NCI-H2227 (cell line): ENCODE measurements around the gene POLR3E.
A peak's percentile ranks its signal among the peaks of the same experiment; 100 is the strongest.

Experiments
- DNase-seq: peaks from one replicate; lab custom pipeline; 2025; ENCODE audit not compliant: unreplicated experiment; lab: John Stamatoyannopoulos, UW

Gene POLR3E

DNA sequence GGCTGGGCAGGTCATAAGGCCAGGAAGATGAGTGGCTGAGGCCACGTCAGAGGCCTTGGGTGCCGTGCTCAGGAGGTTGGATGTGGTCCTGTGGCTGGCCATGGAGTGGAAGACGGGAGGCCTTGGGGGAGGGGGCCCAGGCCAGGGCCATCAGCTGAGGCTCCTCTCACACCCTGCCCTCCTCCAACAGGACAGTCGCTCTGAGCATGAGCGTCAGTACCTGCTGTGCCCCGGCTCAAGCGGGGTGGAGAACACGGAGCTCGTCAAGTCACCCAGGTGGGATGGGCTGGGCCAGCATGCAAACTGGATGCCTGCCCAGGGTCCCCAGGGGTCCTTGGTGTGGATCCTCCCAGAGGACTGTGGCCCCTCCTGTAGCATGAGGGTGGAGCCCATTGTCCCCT, 19.2 kb downstream of the POLR3E start:
- no peak for DNase-seq

DNA sequence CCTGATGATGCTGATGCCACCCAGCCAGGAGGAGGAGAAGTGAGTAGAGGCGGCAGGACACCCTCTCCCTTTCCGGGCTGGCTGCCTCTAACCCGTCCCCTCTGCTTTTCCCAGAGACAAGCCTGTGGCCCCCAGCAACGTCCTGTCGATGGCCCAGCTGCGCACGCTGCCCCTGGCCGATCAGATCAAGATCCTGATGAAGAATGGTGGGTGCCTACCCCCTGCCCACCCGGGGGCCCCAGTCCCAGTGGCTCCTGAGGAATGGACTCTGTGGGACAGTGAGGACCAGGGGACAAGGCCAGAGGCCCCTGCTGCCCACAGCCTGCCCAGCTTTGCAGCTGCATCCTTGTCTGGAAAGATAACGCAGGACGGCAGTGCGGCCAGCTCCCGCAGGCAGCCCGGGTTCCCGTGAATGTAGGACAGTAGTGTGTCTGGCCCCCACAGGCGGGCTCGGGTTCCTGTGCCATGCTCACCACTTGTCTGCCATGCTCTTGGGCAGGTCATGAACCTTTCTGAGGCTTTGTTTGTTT, 19.9 kb downstream of the POLR3E start:
- DNase-seq = no peak

DNA sequence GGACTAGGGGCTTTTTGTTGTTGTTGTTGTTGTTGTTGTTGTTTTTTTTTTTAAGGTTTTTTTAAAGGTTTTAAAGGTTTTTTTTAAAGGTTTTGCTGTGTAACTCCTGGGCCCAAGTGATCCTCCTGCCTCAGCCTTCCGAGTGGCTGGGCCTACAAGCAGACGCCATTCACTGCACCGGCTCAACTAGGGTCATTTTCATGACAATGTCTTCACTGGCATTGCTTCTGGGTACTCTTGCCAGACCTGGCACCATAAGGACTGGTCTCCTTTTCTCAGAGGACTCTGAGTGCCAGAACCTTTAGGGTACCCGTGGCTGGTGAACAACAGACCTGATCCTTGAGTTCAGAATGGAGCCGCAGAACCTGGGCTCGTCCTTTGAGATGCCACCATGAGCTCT, 20.4 kb downstream of the POLR3E start:
- no peak for DNase-seq

DNA sequence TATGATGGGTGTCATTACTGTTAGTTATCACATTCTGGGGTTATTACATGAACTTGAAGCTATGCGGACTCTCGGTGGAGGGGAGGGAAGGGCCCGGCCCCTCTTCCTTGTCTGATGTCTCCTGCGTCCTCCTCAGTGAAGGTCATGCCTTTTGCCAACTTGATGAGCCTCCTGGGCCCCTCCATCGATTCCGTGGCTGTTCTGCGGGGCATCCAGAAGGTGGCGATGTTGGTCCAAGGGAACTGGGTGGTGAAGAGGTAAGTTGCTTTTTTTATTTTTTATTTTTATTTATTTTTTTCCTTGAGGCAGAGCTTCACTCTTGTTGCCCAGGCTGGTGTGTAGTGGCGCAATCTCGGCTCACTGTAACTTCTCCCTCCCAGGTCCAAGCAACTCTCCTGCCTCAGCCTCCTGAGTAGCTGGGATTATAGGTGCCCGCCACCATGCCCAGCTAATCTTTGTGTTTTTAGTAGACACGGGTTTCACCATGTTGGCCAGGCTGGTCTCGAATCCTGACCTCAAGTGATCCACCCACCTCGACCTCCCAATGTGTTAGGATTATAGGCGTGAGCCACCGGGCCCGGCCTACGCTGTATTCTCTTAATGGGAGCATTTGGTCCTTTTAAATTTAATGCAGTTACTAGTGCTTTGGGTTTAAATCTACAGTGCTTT, 21.6 kb downstream of the POLR3E start:
- DNase-seq = peak; percentile 4

DNA sequence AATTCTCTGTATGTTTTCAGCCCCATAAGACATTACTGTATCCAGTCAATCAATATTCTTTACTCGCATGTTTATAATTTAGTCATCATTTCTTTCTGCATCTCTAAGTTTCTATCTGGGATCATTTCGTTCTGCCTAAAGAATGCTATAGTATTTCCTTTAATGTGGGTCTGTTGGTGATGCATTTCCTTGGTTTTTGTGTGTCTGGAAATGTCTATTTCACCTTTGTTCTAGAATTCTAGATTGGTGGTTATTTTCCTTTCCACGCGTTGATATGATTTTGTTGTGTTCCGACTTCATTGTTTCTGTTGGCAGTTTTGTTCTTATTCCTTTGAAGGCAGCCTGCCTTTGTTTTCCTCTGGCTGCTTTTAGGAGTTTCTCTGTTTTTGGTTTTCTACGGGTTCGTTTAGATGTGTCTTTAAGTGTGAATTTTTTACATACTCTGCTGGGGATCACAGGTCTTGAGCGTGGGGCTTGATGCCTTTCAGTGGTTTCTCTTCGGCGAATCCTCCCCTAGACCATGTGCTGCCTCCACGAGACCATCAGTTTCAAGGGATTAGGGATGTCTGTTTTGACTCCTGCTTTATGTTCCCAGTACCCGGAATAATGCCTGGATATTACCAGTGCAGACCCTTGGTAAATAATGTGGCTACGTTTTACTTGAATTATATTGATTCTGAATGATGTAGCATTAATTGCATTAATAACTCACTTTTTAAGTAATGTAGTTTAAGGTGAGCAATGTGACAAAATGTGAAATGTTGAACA, 23.5 kb downstream of the POLR3E start:
- DNase-seq = no peak

DNA sequence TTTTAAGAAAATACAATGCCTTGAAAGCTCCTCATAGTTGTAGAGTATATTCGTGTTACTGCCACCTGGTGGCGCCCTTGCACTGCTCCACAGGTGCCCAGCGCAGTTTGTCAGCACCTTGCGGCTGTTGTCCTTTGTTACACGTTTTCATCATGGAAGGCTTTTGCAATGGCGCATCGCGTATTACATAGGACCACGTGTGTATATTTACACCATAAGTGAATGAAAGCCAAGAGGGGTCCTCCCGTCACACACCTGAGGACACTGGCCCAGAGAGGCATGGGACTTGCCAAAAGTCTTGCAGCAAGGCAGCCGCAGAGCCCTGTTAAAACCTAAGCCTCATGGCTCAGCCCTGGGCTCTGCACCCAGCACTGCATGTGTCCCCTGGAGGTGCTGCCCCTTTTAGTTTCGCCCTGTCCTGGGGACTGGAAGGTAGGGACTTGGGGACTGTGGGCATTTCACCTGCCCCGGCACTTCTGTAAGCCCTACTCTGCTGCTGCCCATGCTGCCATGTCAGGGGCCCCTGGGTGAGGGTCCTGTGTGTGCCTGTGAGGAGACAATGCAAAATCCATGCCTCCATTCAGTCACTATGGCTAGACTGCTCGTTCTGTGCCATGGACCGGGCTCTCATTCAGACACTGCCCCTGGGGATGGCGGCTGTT, 24.3 kb downstream of the POLR3E start:
- peak; percentile 86 for DNase-seq

DNA sequence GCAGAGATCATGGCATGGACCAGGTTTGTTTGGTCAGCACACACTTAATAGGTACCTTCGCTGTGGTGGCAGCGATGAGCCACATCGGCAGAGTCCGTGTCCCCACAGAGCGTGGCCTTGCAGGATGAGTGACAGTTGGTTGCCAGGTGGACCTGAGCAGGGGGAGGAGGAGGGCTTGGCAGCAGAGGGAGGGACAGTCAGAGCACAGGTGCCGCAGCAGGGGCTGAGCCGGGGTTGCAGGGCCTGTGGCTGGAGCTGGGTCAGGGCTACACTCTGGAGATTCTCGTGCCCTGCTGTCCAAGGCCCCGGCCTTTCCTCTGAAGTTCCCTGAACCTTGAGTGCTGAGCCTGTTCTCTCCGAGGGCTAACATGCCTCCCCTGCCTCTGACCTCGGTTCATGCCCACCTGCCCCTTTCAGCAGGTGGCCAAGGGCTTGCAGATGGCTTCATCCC, 24.8 kb downstream of the POLR3E start:
- no peak for DNase-seq

DNA sequence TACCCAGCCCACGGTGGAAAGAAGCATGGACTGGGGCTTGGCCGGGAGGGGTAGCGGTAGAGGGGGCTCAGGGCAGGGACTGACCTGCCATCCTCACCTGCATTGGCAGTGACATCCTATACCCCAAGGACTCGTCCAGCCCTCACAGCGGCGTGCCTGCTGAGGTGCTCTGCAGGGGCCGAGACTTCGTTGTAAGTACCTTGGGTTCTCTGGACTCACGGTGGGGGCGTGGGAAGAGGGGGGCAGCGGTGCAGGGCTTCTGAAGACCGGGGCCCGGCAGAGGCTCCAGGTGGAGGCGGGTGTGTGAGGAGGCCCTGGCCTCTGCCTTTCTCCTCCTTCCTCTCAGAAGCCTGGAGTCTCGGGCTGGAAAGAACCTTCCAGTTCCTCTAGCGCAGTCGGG, 25.5 kb downstream of the POLR3E start:
- DNase-seq = no peak

DNA sequence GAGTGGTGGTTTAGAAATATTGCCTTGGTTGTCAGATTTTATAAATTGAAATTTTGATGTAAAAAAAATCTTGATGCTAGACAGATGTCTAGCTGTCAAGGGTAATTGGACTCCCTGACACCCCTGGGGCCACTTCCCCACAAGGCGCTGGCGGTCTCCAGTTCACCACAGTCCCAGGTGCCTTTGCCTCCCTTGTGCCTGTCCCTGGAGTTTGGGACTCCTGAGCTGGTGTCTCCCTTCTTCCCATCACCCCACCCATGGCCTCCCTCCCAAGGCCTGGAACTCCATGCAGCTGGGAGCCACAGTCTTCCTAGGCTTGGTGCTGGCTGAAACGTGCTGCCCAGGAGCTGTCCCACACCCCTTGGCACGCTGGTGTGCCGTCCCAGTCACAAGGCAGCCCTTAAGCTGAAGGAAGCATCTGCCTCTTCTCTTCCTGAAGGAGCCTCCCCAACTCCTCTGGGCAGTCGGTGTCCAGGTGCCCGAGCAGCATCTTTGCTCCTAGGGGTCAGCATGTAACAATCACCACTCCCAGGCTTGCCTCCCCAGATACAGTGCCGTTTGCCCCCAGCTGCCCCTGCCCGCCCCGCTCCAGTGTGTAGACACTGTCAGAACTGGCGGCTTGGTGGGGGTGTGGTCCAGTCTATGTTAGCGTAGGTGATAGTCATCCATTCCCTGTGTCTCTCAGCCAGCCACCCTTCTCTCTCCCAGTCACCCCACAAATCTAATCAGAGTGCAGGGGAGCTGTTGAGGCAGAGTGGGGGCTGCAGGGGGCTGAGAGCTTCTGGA, 26.2 kb downstream of the POLR3E start:
- DNase-seq = no peak

DNA sequence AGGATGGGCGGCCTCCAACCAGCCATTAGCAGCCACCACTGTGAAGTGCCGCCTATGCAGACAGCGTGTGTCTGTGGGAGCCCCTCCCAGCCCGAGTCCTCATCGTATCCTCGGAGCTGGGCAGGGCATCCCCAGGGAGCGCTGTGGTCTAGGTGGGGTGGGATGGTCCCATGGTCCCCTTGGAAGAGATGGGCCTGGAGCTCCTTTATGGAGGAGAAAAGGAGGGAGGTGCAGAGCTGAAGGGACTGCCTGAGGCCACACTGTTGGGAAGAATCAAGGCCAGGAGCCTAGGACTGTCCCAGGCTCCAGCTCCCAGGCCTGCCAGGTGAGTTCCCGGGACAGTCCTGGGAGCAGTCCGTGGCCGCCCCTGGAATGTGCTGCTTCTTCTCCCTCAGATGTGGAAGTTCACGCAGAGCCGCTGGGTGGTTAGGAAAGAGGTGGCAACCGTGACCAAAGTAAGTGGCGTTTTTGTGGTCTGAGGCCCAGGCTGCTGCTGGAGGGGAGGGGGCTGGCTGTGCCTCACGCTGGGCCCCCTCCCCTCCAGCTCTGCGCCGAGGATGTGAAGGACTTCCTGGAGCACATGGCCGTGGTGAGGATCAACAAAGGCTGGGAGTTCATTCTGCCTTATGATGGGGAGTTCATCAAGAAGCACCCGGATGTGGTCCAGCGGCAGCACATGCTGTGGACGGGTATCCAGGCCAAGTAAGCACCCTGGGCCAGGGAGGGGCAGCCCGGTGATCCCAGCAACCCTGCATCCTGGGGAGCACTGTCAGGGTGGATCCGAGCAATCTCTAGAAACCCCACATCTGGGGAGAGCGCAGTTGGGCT, 27.0 kb downstream of the POLR3E start:
- no peak for DNase-seq

DNA sequence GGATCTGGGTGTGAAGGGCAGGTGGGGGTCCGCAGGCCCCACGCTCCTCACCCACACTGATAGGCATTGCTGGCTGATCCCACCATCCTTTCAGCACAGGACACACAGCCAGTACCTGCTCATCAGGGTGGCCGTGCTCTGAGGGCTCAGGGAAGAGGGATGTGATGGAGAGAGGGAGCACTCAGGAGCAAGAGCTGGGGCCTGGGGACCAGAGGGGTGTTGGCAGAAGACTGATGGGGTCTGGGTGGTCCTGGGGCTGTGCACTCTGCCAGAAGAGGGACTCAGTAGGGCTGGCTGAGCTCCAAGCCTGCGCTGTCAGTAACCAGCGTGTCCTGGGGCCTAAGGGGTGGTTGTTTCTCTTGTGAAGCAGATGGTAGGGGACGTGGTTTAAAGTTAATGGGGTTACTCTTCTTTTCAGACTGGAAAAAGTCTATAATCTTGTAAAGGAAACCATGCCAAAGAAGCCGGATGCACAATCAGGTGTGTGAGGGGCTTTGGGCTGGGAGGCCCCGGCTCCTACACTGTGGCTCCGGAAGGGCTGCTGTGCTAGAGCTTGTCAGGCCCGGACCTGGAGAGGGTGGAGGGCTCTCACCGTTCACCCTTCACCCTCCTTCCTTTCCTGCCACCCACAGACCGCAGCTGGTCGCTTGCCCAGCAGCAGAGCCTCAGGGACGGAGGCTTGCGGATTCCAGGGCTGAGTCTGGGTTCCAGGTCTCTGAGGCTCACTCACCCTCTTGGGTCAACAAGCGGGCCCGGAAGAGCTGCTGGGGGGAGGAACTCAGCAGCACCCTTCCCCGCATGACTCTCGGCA, 27.8 kb downstream of the POLR3E start:
- DNase-seq = no peak

DNA sequence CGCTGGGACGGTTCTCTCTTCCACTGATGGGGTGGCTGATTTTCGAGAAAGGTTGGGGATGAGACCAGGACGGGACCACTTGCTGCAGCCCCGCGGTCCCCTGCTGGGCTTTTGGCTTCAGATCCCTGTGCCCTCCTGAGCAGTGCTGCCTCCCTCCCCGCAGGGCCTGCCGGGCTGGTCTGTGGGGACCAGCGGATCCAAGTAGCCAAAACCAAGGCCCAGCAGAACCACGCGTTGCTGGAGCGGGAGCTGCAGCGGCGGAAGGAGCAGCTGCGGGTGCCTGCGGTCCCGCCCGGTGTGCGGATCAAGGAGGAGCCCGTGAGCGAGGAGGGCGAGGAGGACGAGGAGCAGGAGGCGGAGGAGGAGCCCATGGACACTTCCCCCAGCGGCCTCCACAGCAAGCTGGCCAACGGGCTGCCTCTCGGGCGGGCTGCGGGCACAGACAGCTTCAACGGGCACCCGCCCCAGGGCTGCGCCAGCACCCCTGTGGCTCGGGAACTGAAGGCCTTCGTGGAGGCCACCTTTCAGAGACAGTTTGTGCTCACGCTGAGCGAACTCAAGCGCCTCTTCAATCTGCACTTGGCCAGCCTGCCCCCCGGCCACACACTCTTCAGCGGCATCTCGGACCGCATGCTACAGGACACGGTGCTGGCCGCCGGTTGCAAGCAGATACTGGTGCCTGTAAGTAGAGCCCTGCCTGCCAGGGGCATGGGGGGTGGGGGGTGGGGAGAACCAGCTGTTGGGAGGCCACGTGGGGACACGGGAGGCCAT, 28.6 kb downstream of the POLR3E start:
- no peak for DNase-seq

DNA sequence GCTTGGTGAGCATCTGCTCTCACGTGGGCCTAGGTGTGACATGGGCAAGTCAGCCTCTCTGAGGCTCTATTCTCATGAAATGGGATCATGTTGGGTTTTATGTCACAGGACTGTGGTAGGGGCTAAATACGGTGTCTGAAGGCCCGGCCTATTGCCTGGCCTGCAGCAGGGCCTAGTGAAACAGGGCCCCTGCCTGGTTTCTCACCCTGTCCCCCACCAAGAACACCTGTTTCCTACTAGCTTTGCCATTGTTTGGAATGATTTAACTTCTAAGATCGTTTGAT, 29.1 kb downstream of the POLR3E start:
- no peak for DNase-seq

DNA sequence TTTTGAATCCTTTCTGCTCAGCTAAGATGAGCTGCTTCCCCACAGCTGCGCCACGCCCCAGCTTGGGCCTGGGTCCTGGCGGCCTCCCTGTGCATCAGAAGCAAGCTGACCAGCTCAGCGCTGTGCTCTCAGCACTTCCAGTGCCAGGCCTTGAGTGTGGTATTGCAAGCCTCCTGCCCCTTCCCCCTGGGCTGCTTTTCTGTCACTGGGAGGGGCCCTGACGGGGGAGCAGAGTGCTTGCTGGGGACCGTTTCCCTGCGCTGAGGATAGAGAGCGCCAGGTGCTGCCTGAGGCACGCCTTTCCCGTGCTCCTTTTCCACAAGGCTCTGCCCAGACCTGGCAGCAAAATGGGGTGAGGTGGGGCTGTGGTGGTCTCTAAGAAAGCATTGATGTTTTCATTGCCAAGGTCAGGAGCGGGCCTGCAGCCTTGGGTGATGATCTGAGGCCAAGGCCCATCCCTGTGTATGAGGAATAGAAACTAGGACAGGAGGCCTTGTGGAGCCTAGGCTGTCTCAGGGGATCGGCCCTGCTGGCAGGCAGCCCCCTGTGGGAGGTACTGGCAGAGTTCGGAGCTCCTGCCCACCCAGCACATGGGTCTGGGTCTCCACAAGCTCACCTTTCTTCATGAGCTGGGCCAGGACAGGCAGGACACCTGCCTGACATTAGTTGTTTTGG, 29.7 kb downstream of the POLR3E start:
- DNase-seq = no peak

DNA sequence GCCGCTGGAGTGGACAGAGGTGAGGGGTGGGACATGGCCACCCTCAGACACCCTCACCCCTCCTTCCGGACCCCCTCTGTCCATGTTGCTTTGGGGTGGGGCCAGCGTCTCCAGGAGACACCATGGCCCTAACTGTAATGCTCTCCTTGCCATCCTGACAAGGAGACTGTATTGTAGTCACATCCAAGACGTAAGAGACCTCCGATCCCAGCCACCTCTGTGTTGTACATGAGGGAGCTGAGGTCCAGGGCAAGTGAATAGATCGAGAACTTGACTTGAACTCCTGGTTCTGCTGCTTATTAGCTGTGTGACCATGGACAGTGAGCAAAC, 30.2 kb downstream of the POLR3E start:
- DNase-seq = no peak

DNA sequence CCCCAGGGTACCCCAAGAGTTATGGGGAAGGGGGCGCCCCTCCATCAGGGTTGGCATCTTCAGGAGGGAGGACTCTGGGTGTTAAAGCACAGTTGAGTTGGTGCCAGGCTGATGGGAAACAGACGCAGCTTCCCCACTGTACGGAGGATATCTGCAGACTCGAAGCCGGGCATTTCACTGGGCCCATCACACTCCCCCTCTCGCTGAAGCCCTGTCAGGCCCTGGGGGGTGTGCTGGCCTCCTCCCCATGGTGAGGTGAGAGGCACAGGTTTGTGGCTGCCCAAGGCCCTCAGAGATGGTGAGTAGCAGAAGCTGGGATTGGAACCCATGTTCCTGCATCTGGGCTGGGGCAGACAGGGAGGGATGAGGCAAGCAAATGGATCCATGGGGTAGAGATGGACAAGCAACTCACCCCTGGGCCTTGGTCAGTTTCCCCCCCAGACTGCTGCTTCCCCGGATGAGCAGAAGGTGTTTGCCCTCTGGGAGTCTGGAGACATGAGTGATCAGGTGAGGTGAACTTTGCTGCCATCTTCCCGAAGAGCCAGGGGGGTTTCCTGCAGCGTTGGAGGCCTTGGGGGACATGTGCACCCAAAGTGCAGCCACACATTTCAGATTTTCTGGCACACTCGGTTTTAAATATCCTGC, 31.0 kb downstream of the POLR3E start:
- DNase-seq = no peak

DNA sequence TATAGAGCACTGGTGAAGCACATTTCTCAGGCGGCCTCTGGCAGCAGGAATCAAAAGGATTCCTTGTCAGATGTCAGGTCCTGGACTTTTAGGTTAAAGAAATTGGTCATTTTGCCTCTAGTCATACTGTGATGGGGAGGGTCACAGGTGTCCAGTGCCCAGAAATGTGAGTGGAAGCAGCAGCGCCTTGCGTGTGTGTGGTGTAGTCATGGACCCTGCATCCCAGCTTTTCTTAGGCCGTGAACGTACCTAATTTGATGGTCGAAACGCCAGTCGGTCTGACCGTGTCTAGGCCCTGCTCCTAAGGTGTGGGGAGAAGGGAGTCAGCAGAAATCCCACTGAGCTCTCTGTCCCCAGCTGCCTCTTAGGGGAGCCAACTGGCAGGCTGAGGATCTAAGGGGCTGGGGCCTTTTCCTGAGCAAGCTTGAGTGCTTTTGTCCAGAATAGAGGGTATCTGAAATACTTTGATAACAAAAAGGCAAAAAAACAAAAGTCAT, 32.0 kb downstream of the POLR3E start:
- DNase-seq = no peak

DNA sequence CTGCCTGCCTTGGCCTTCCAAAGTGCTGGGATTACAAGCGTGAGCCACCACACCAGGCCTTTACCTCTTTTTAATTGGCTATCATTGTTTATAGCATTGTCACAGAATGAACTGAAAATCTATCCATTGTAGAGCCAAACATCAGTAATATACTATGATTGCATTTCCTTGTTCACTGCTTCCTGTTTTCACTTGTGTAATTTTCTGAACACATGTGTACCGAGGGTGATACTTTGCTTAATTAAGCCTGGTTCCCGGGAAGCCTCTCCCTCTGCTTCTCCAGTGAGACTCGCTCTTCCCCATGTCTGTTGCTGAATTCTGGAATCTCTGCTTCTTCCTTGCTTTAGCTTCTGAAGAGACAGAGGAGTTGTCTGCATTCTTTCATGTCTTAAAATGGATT, 33.1 kb downstream of the POLR3E start:
- no peak for DNase-seq
